ENCODE data around the gene C16orf54.

GRCh38 chr16:29784157-29784556 lies 38.4 kb upstream of the C16orf54 start:
- TF ChIP-seq ZNF530 (tag by site-specific recombination; IDR thresholded peaks at IDR 0.05; ENCODE audit: low read depth): no peak
- TF ChIP-seq SP3 (tag by site-specific recombination; IDR thresholded peaks at IDR 0.05): no peak
- no peak for TF ChIP-seq ZNF274 (IDR thresholded peaks at IDR 0.05; ENCODE audit: low read length)
- no peak for TF ChIP-seq ZNF274 (tag by site-specific recombination; IDR thresholded peaks at IDR 0.05; ENCODE audit: borderline replicate concordance)
- TF ChIP-seq, protein P1, sequence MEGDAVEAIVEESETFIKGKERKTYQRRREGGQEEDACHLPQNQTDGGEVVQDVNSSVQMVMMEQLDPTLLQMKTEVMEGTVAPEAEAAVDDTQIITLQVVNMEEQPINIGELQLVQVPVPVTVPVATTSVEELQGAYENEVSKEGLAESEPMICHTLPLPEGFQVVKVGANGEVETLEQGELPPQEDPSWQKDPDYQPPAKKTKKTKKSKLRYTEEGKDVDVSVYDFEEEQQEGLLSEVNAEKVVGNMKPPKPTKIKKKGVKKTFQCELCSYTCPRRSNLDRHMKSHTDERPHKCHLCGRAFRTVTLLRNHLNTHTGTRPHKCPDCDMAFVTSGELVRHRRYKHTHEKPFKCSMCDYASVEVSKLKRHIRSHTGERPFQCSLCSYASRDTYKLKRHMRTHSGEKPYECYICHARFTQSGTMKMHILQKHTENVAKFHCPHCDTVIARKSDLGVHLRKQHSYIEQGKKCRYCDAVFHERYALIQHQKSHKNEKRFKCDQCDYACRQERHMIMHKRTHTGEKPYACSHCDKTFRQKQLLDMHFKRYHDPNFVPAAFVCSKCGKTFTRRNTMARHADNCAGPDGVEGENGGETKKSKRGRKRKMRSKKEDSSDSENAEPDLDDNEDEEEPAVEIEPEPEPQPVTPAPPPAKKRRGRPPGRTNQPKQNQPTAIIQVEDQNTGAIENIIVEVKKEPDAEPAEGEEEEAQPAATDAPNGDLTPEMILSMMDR (tag by site-specific recombination; IDR thresholded peaks at IDR 0.05): no peak
- TF ChIP-seq ZNF239 (tag by site-specific recombination; IDR thresholded peaks at IDR 0.05): no peak
- TF ChIP-seq PRDM1 (tag by site-specific recombination; IDR thresholded peaks at IDR 0.05): 0 out of 2 replicates have a peak, but pooled peaks have one; percentile 14
- no peak for TF ChIP-seq ZNF639 (tag by site-specific recombination; IDR thresholded peaks at IDR 0.05)
- no peak for TF ChIP-seq SP2 (tag by site-specific recombination; IDR thresholded peaks at IDR 0.05)
- TF ChIP-seq ZNF184 (tag by site-specific recombination; IDR thresholded peaks at IDR 0.05): no peak
- no peak for TF ChIP-seq PBX3 (CRISPR knock-in tag; IDR thresholded peaks at IDR 0.05)
- no peak for TF ChIP-seq RBAK (tag by site-specific recombination; IDR thresholded peaks at IDR 0.05)
- no peak for TF ChIP-seq ZNF707 (tag by site-specific recombination; IDR thresholded peaks at IDR 0.05)

All from HEK293 (cell line).